Nucleus accumbens (tissue), 56 donors: ENCODE results near the gene MIPEP.

Source experiments
- DNase-seq, 56 donors: peaks; one replicate each; lab custom pipeline; 2025; lab: John Stamatoyannopoulos, UW

MIPEP gene

GRCh38 chr13:23813635-23814034, 75.6 kb downstream of the MIPEP start:
- no peak for DNase-seq

GRCh38 chr13:23811366-23812062, 77.7 kb downstream of the MIPEP start:
- DNase-seq, result no peak

GRCh38 chr13:23810685-23811240, 78.4 kb downstream of the MIPEP start:
- DNase-seq, result no peak

GRCh38 chr13:23808803-23809202, 80.4 kb downstream of the MIPEP start:
- no peak for DNase-seq

- DNase-seq, result no peak
Measured at GRCh38 chr13:23806874-23807526, 82.2 kb downstream of the MIPEP start.

- no peak for DNase-seq
Measured at GRCh38 chr13:23805821-23806220, 83.4 kb downstream of the MIPEP start.

GRCh38 chr13:23805122-23805521, 84.1 kb downstream of the MIPEP start:
- DNase-seq, result no peak

GRCh38 chr13:23804166-23804565, 85.0 kb downstream of the MIPEP start:
- DNase-seq, result no peak

GRCh38 chr13:23801141-23801540, 88.1 kb downstream of the MIPEP start:
- no peak for DNase-seq

GRCh38 chr13:23799945-23800344, 89.3 kb downstream of the MIPEP start:
- peak in 4 of 56 donors; percentile 5 to 45 (median 10) for DNase-seq

GRCh38 chr13:23797276-23797903, 91.8 kb downstream of the MIPEP start:
- peak in 23 of 56 donors; percentile 4 to 62 (median 27) for DNase-seq

- DNase-seq, result no peak
Measured at GRCh38 chr13:23796551-23796950, 92.6 kb downstream of the MIPEP start.

GRCh38 chr13:23794267-23795161, 94.7 kb downstream of the MIPEP start:
- DNase-seq, result no peak

- DNase-seq, result no peak
Measured at GRCh38 chr13:23793711-23794110, 95.5 kb downstream of the MIPEP start.

GRCh38 chr13:23792680-23793079, 96.5 kb downstream of the MIPEP start:
- no peak for DNase-seq

- peak in 1 of 56 donors; percentile 8 for DNase-seq
Measured at GRCh38 chr13:23790577-23791170, 98.5 kb downstream of the MIPEP start.

- no peak for DNase-seq
Measured at GRCh38 chr13:23789576-23790346, 99.4 kb downstream of the MIPEP start.

- no peak for DNase-seq
Measured at GRCh38 chr13:23788459-23788858, 100.7 kb downstream of the MIPEP start.

- DNase-seq, result no peak
Measured at GRCh38 chr13:23787464-23787863, 101.7 kb downstream of the MIPEP start.
